ENCODE measurements around the gene MAML2.
"Not testable (repeated sequence)": the region's sequence is repeated elsewhere in the genome, so short reads cannot be mapped to it uniquely, and the experiment has no call there.

MAML2 gene

DNA sequence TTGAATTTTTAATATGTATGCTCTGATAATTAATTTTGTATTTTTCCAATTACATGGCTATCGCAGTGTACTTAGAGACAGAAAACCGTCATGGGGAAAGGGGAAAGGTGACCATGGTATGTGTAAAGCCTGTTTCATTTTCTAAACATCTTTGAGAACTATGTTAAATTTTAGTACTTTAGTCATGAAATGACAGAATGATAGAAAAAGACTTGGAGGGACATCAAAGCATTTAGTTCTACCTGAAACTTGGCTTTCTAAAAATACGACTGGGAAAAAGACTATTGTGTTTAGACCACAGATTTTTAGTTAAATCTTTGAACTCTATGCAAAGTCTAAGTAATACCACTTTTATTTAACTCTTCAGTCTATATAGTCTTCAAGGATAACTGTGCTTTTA lies 54.1 kb downstream of the MAML2 start:
- no peak for FAIRE-seq

DNA sequence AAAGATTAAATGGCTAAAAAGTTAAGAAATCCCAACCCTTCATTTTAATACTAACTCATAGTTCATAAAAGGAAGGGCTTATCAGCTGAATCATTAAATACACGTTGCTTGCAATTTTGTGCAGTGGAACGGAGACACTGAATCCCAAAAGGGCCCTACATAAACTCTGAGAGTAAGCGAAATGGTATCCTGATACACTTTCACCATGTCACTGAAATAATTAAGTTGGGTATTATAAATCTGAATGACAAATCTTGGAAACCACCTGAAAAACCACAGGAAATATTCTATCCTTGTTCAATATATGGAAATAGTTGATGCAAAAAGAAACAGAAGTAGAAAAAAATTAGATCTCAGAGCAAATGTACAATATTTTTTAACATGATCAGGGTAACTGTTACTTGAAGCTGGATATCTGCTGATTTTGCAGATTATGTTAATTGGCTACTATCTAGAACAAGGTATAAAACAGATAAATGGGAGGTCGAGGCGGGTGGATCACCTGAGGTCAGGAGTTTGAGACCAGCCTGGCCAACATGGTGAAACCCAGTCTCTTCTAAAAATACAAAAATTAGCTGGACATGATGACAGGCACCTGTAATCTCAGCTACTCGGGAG lies 55.1 kb downstream of the MAML2 start:
- FAIRE-seq, result no peak

DNA sequence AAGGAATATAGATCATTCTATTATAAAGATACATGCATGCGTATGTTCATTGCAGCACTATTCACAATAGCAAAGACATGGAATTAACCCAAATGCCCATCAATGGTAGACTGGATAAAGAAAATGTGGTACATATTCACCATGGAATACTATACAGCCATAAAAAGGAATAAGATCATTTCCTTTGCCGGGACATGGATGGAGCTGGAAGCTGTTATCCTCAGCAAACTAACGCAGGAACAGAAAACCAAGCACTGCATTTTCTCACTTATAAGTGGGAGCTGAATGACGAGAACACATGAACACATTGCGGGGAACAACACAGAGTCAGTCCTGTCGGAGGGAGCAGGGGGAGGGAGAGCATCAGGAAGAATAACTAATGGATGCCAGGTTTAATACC lies 57.0 kb downstream of the MAML2 start:
- FAIRE-seq, result not testable (repeated sequence)

DNA sequence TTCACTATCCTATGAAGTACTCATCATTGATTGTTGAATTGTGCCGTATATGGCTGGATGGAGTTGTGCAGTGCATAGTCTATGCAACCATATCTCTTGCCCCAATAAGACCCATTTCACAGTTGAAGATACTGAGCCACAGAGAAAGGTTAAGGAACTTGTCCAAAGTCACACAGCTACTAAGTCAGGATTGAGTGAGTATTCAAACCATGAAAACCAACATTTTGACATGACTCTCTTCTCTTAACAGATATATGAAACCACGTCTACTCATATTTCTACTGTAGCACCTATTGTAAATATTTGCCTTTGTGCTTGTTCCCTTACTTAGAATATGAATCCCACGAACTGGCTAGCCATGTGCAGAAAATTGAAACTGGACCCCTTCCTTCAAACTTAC lies 58.1 kb downstream of the MAML2 start:
- no peak for FAIRE-seq

DNA sequence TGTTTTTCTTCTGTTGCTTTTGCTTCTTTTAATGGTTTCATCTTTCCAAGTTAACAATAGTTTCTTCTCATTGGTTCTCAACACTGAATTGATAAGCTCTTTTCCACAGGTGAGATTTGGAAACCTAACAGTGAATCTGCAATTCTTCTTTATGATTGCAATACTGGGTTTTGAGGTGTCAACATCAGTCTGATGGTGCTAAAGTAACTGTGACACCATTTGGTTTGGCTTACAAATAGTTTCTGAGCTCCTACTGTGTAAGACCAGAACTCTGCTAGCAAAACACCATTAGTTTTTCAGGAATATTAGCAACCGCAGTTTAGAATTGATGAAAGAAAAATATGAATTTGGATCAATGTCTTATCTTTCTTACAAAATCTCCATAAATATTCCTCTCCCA lies 58.6 kb downstream of the MAML2 start:
- no peak for FAIRE-seq

DNA sequence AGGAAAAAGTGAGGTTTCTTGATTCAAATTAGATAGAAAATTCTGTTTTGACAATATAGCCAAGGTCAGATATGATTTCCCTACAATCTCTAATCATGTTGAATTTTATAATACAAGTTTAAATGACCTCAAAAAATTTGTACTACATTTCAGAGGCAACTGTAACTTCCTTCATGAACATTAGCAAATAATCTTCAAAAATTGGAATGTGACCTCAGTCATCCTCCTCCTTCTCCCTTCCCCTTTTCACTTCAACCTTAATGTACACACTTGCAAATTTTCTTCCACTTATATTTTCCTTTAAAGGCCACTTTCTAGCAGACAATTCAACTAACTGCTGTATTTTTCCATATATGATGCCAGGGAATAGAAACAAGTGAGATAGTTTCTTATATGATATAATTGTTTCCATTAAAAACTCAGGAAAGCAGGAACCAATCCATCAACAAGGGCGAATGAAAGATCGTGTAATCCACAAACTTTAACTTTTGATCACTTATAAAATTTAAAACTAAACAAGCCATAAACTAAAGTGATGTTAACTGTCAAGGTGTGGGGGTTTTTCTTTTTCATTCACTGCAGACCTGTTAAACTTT lies 60.3 kb downstream of the MAML2 start:
- no peak for FAIRE-seq

DNA sequence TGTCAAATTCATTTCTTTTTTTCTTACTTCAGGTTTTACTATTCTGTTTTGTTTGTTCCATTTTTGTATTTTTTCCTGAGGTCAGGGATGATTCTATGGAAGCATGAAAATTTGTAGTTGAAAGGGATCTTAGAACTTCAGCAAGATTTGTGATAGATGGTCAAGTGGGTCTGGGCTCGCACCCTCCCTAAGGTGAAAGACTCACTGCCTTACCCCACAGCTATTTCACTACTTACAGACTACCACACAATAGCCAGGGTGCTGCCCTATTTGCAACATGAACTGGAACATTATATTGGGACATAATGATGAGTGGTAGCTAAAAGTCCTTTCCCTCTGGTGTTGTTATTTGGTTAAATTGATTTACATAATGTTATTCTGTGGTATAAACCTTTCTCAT lies 62.6 kb downstream of the MAML2 start:
- FAIRE-seq, result no peak

DNA sequence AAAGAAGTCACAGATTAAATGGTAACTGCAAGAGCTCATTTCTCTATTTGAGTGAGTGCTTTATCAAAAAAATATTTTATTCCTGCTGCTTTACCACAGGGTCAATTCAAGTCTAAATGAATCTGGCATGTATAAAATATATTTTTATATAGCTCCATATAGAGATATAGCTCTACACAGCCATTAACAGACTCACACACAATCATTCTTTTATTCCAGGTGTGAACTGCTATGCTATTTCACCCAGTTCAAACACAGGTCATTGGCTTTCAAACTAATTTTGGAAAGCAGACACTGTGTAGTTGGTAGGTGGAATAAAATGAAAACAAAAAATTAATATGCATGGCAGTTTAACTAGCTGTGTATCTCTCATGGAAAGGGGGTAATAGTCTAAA lies 63.1 kb downstream of the MAML2 start:
- no peak for FAIRE-seq

DNA sequence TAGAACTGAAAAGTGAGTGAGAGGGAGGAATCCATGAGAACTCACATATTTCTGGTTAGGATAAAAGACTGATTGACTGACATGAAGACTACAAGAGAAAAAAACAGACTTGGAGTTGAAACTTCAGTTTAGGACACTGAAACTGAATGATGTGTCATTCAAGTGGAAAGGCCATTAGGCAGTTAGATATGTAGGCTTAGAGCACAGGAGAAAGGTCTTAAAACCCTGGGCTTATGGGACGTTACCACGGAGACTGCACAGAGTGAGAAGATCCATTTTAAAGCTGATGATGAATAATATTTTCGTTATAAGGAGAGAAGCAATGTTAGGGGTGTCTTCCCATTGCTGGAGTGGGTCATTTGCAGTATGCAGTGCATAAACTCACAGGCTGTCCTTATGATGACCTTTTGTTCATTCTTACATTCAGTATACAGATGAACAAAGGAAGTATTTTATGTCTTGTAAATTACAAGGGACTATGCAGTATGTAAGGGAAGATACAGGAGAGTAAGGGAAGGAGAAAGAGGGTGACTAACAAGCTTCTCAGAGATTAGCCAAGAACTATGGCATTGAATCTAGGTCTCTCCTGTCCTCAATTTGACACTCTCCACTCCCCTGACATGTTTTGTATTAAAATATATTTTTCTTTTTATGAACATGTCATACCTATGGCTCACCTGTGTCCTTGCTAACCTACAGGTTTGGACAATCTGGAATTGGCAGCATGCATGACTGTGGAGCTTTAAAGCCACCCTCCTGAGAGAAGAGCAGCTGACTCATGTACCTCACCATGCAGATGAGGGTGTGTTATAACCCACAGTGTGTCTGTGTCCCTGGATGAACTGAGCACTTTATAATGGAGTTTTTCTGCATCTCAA lies 63.7 kb downstream of the MAML2 start:
- FAIRE-seq, result no peak

DNA sequence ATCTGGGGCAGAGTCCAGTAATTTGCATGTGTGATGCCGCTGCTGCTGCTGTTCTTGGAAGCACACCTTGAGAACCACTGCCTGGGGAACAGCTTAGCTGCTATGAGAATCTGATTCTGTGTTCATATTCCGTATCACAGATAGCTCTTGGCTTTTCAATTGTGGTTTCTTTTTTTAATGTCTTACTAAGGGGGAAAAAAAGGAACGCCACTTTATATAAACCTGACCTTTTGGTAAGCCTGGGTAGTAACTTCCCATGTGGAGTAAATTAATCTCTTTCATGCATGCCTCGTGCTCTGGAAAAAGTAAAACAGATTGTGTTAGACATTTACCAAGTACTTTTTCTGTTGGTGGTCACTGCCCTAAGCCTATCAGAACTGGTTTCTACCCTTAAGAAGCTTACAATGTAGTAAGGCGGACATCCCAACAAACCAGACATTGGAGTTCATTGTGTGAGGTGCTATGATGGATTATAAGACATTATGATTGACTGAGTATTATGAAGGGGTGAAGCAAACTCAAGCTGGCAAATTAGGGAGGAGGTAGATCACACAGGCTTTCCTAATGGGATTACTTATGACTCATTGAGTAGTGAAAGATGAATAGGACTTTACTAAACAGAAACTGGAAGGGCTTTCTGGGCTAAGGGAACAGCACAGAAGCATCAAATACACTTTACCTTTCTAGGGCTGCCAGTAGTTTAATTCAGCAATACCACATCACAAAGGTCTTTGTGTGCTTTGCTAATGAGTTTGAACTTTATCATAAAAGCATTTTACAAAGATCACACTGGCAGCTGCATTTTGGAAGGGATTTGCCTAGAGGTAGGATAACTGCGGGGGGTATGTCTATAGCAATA lies 64.7 kb downstream of the MAML2 start:
- no peak for FAIRE-seq

DNA sequence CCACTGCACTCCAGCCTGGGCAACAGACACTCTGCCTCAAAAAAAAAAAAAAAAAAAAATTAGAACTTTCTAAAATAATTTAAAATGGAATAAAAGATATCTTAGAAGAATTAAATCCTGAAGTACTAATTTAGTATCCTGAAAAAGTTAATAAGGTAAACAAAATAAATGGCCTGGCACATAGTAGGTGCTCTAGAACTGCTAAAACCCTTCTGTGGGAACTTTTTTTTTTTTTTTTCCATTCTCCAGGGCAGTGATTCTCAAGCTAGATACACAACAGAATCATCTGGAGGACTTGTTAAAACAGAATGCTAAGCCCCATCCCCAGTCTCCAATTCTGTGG lies 65.3 kb downstream of the MAML2 start:
- no peak for FAIRE-seq

DNA sequence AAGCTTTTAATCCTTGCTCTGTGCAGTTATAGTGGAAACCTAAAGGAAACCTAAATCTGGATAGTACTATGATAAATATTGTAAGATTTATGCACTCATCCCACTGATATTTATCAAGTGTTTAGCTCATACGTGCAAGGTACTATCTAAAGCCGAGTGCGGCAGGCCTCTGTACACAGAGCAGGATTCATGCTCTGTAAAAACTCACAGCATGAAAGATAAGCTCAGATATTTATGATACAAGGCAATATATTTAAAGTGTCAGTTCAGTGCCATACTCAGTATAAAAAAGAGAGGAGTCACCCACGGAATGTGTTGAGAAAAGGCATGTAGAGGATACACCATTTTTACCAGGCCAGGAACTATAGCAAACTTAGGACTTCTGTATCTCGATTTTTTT lies 66.2 kb downstream of the MAML2 start:
- FAIRE-seq, result no peak

DNA sequence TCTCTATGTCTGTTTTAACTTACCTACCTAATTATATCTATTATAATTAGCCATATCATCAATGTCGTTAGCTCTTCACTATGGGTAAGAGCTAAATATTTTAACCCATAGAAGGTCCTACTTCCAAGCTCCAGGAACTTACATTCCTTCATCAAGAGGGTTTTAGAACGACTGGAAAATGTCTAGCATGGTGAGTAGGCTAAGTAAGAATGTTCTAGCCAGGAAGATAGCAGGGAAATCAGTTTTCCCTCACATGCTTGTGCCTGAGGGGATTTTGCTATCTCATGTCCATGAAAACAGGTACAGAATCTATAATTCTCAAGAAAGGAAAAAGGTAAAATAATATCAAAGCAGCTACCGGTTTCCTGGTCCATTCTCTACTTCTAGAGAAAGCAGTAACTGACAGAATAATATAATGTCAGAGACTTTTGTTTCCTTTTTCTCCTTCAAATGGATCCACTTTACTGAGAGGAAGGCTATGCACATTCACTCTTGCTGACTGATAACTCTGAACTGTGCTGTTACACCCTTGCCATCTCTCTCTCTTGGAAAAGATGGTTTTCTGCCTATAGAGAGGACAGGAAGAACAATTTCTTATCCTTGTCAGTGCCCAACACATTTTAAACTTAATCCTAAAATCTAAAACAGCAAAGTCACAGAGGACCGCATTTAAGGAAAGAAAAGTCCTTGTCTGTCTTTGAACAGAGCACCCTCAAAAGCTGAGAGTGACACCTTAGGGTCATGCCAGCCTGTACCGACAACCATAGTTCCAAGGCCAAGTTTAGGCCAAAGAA lies 67.0 kb downstream of the MAML2 start:
- no peak for FAIRE-seq

DNA sequence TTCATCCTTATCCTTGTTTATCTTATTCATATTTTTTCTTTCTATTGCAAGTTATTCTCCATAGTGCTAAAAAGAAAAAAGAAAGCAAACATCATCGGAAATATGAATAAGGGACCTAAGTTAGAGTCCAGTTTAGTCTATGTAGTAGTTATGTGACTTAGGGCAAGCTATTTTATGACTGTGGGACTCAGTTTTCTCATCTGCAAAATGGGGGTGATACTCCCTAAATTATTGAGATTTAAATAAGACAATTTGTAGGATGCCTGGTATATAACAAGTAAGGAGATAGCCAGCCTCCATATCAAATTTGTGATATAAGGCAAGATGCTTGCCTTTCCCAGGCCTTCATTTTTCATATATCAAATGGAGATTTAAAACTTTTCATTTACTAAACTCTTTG lies 69.5 kb downstream of the MAML2 start:
- no peak for FAIRE-seq

DNA sequence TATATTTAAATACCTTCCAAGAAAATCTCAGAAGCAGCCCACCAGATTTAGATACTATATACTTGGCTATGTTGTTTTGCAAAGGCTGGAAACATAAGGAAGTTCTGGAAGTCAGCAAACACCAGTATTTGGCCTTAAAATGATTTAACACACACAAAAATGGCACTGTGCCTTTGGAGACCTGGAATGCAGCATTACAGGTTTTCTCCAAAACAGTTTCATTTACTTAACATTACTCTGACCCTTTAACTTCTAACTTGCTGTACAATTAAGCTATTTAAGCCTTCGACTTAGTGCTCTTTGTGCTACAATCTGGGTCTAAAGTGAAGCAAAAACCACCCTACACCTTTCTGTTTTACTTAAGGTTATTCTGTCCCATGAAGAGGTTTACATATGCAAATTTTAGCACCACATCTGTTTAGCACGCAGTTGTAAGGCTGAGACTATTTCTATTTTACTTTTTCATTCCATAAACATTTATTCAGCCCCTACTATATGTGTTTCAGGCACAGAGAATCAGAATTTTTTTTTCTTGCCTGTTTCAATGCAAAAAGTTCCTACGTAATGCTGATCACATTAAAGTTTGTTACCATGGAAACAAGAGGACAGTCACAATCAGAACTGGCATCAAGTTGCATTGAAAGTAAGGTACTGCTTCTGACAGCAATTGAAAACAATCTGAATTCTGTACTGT lies 70.3 kb downstream of the MAML2 start:
- FAIRE-seq, result no peak

DNA sequence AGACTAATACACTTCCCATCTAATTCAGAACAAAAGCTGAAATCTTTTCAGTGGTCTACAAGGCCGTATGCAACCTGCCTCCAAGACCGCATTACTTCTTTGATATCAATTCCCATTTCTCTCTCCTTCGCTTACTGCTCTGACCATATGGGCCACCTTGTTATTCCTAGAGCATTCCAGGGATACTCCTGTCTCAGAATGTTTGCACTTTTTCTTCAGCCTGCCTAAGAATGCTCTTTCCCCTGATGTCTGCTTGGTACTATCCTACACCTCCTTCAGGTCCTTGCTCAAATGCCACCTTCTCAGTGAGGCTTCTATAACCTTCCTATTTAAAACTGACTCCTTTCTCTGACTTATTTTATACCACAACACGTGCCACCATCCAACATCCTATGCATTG lies 71.2 kb downstream of the MAML2 start:
- FAIRE-seq, result no peak

DNA sequence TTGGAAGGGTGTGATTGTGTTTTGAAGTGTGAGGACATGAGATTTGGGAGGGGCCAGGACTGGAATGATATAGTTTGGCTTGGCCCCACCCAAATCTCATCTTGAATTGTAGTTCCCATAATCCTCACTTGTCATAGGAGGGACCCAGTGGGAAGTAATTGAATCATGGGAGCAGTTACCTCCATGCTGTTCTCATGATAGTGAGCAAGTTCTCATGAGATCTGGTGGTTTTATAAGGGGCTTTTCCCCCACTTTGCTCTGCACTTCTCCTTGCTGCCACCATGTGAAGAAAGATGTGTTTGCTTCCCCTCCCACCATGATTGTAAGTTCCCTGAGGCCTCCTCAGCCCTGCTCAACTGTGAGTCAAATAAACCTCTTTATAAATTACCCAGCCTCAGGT lies 71.6 kb downstream of the MAML2 start:
- not testable (repeated sequence) for FAIRE-seq

DNA sequence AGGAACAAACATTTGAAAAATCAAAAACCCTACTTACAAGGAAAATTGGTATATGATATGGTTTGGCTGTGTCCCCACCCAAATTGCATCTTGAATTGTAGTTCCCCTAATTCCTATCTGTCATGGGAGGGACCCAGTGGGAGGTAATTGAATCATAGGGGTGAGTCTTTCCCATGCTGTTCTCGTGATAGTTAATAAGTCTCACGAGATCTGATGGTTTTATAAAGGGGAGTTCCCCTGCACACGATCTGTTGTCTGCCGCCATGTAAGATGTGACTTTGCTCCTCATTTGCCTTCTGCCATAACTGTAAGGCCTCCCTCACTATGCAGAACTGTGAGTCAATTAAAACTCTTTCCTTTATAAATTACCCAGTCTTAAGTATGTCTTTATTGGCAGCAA lies 74.5 kb downstream of the MAML2 start:
- FAIRE-seq, result not testable (repeated sequence)

DNA sequence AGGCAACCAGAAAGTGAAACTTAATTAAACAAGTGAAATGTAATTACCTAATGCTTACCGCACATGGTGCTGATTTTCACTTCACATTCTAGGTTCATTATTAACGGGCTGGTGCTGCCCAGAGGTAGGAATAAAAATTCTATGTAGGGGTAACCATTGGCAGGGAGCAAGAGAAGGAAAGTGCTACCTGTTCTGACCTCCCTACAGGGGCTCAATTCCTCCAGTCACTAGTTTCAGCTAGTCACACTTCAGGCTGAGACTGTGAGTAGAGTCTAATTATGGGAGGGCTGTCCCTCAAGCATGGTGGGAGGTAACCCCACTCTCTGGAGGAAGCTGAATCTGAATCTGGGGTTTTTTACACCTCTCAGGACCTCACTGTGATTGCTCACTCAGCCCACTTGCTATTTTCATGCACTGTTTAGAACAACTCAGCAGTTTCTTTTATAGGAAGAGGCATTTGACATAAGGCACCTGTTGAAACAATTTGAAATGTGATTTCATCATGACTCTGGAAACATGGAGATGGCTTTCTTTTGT lies 75.4 kb downstream of the MAML2 start:
- no peak for FAIRE-seq

DNA sequence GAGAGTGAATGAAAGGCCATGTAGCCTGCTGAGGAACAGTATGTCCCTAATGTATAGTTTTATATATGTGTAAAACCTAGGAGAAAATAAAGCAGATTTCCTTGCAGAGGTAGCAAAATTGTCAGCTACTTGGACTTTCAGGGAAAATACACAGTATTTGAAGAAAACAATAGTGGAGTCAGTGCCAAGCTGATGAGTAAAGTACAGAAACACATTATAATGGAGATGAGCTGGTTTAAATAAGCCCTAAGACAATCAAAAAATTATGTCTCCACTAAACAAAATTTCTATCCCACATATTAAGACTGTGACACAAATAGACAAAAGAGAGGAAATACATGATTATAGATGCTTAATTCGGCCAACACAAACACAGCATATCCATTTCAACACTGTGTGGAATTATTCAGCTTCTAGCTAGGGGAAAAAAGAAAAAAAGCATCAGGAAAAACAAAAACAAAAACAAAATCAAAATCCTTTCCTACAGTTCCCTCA lies 75.9 kb downstream of the MAML2 start:
- no peak for FAIRE-seq

DNA sequence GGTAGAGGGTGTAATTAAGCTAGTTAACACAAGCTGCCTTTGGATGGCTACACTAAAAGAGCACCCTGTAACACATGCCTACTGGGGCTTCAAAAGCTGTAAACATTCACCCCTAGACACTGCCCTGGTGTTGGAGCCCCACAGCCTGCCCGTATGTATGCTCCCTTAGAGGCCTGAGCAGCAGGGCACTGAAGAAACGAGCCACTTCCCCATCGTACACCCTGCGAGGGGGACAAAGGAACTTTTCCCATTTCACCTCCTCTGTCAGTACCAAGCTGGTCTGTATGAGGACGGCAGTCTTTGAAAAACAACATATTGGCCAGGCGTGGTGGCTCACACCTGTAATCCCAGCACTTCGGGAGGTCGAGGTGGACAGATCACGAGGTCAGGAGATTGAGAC lies 77.0 kb downstream of the MAML2 start:
- FAIRE-seq, result no peak

All from TTC549 (cell line).